ENCODE results near the gene NDUFB11. TPM values are rescaled to one million over a fixed set of nuclear protein-coding genes. Genes with fewer than 3 reads are reported as not detected.
"Not testable (repeated sequence)": the region's sequence is repeated elsewhere in the genome, so short reads cannot be mapped to it uniquely, and the experiment has no call there.

Gene NDUFB11
- polyA plus RNA-seq, 3 donors, result 90.7 to 104 (median 96.9) TPM

GRCh38 chrX:47146936-47147859 lies 2.7 kb upstream of the NDUFB11 start:
- DNase-seq (ENCODE audit: low read depth in 3 of 3, low spot score in 2 of 3), result no peak

- no peak for DNase-seq (ENCODE audit: low read depth in 3 of 3, low spot score in 2 of 3)
These were observed 1.8 kb upstream of the NDUFB11 start for GRCh38 chrX:47146121-47146935.

- no peak for DNase-seq (ENCODE audit: low read depth in 3 of 3, low spot score in 2 of 3)
These were observed 1.1 kb upstream of the NDUFB11 start for GRCh38 chrX:47145395-47146120.

GRCh38 chrX:47143894-47144625 lies 442 bp downstream of the NDUFB11 start:
- peak in 2 of 3 donors; percentile 27 to 37 for DNase-seq (ENCODE audit: low read depth in 3 of 3, low spot score in 2 of 3)

- DNase-seq (ENCODE audit: low read depth in 3 of 3, low spot score in 2 of 3), result no peak
These were observed 6.3 kb downstream of the NDUFB11 start for GRCh38 chrX:47138171-47138570.

GRCh38 chrX:47135650-47136049 lies 8.9 kb downstream of the NDUFB11 start:
- DNase-seq (ENCODE audit: low read depth in 3 of 3, low spot score in 2 of 3), result not testable (repeated sequence)

GRCh38 chrX:47133493-47133892 lies 11.0 kb downstream of the NDUFB11 start:
- DNase-seq (ENCODE audit: low read depth in 3 of 3, low spot score in 2 of 3), result no peak

GRCh38 chrX:47129899-47130358 lies 14.6 kb downstream of the NDUFB11 start:
- DNase-seq (ENCODE audit: low read depth in 3 of 3, low spot score in 2 of 3), result no peak

- DNase-seq (ENCODE audit: low read depth in 3 of 3, low spot score in 2 of 3), result peak; percentile 88 to 94 (median 92)
These were observed 15.2 kb downstream of the NDUFB11 start for GRCh38 chrX:47129157-47129898.

GRCh38 chrX:47124466-47124865 lies 20.0 kb downstream of the NDUFB11 start:
- DNase-seq (ENCODE audit: low read depth in 3 of 3, low spot score in 2 of 3), result not testable (repeated sequence)

- DNase-seq (ENCODE audit: low read depth in 3 of 3, low spot score in 2 of 3), result not testable (repeated sequence)
These were observed 27.9 kb downstream of the NDUFB11 start for GRCh38 chrX:47116551-47117110.

- no peak for DNase-seq (ENCODE audit: low read depth in 3 of 3, low spot score in 2 of 3)
These were observed 32.1 kb downstream of the NDUFB11 start for GRCh38 chrX:47112316-47112954.

GRCh38 chrX:47110936-47111615 lies 33.4 kb downstream of the NDUFB11 start:
- not testable (repeated sequence) for DNase-seq (ENCODE audit: low read depth in 3 of 3, low spot score in 2 of 3)

GRCh38 chrX:47101206-47101605 lies 43.3 kb downstream of the NDUFB11 start:
- no peak for DNase-seq (ENCODE audit: low read depth in 3 of 3, low spot score in 2 of 3)

GRCh38 chrX:47098338-47099094 lies 46.0 kb downstream of the NDUFB11 start:
- DNase-seq (ENCODE audit: low read depth in 3 of 3, low spot score in 2 of 3), result no peak

- DNase-seq (ENCODE audit: low read depth in 3 of 3, low spot score in 2 of 3), result no peak
These were observed 47.5 kb downstream of the NDUFB11 start for GRCh38 chrX:47097018-47097417.

- no peak for DNase-seq (ENCODE audit: low read depth in 3 of 3, low spot score in 2 of 3)
These were observed 50.6 kb downstream of the NDUFB11 start for GRCh38 chrX:47093860-47094259.
